SIG-M5 treated with dmso at 0.1 percent for 504 hours (cell line): Measurements from ENCODE around the gene USP31.
"Not testable (repeated sequence)": the region's sequence is repeated elsewhere in the genome, so short reads cannot be mapped to it uniquely, and the experiment has no call there.

Source experiments
- DNase-seq: peaks from one replicate; lab custom pipeline; 2025; ENCODE audit not compliant: unreplicated experiment; lab: John Stamatoyannopoulos, UW

The USP31 gene

GRCh38 chr16:23101012-23101550, 48.2 kb downstream of the USP31 start:
- no peak for DNase-seq

GRCh38 chr16:23096450-23096849, 52.8 kb downstream of the USP31 start:
- not testable (repeated sequence) for DNase-seq

- not testable (repeated sequence) for DNase-seq
Measured at GRCh38 chr16:23094136-23094535, 55.1 kb downstream of the USP31 start.

GRCh38 chr16:23092801-23093117, 56.5 kb downstream of the USP31 start:
- no peak for DNase-seq

- DNase-seq: no peak
Measured at GRCh38 chr16:23092072-23092800, 57.0 kb downstream of the USP31 start.

GRCh38 chr16:23089111-23089510, 60.1 kb downstream of the USP31 start:
- DNase-seq: no peak

GRCh38 chr16:23088018-23088417, 61.2 kb downstream of the USP31 start:
- no peak for DNase-seq

- no peak for DNase-seq
Measured at GRCh38 chr16:23085949-23086348, 63.3 kb downstream of the USP31 start.

- DNase-seq: no peak
Measured at GRCh38 chr16:23082161-23082788, 67.0 kb downstream of the USP31 start.

GRCh38 chr16:23081675-23082119, 67.6 kb downstream of the USP31 start:
- DNase-seq: no peak

GRCh38 chr16:23080747-23081146, 68.5 kb downstream of the USP31 start:
- no peak for DNase-seq

GRCh38 chr16:23080329-23080728, 68.9 kb downstream of the USP31 start:
- no peak for DNase-seq

GRCh38 chr16:23079675-23080301, 69.5 kb downstream of the USP31 start:
- no peak for DNase-seq

GRCh38 chr16:23074423-23074822, 74.8 kb downstream of the USP31 start:
- no peak for DNase-seq

GRCh38 chr16:23072769-23073549, 76.3 kb downstream of the USP31 start:
- DNase-seq: no peak

- DNase-seq: no peak
Measured at GRCh38 chr16:23072084-23072599, 77.1 kb downstream of the USP31 start.

- no peak for DNase-seq
Measured at GRCh38 chr16:23071196-23072083, 77.8 kb downstream of the USP31 start.

GRCh38 chr16:23069844-23070243, 79.4 kb downstream of the USP31 start:
- DNase-seq: no peak

- no peak for DNase-seq
Measured at GRCh38 chr16:23068079-23068736, 81.0 kb downstream of the USP31 start.

GRCh38 chr16:23066676-23067075, 82.6 kb downstream of the USP31 start:
- no peak for DNase-seq
